Uterus (tissue), 2 donors: Measurements from ENCODE around the gene MBNL1.

ENCODE experiments used
- CTCF ChIP-seq, 4 experiments: fragments of 200-600 bp in 2 of 4; fragments of 450-650 bp in 2 of 4; sonication (generic) in 2 of 4; IDR thresholded peaks; one replicate each; pipeline ENCODE4 v1.5.1; 2016 to 2019; ENCODE audit warnings: antibody characterized with exemption in 4 of 4, mild to moderate bottlenecking in 2 of 4, moderate library complexity in 1 of 4
- POLR2A ChIP-seq, 2 donors: fragments of 450-650 bp; IDR thresholded peaks; one replicate each; pipeline ENCODE4 v1.6.1; 2016; ENCODE audit warnings: antibody characterized with exemption in 2 of 2, mild to moderate bottlenecking in 1 of 2, moderate library complexity in 1 of 2

GRCh38 chr3:152497890-152498289, 229.2 kb downstream of the MBNL1 start:
- TF ChIP-seq CTCF (IDR thresholded peaks at IDR 0.05) (no peak), POLR2A (IDR thresholded peaks at IDR 0.05) (no peak)
